GM12878 (cell line): ENCODE measurements around the gene HOXC9. TPM values are rescaled to one million over a fixed set of nuclear protein-coding genes. Genes with fewer than 3 reads are reported as not detected.

Source experiments
- ATAC-seq: fragments of 200-7000 bp; cut with Tn5 transposase; 3 replicates; pipeline ENCODE4 v1.9.1; 2020; ENCODE audit warnings: mild to moderate bottlenecking, moderate library complexity
- BruUV-seq: library from RNA; stranded (reverse); fragments of 400-500 nt; replicated peaks from 2 replicates; lab custom pipeline; 2021; lab: Mats Ljungman, UMichigan
- CTCF ChIA-PET: fragments of 300-600 bp; sonication (Branson Sonifier 250); formaldehyde crosslinking; extraction: SDS; loops from one replicate; lab custom pipeline; 2021; ENCODE audit warnings: inconsistent platforms; lab: Yijun Ruan, JAX
- POLR2A ChIA-PET: fragments of 350-600 bp; formaldehyde crosslinking; extraction: SDS; loops from one replicate; lab custom pipeline; 2021; ENCODE audit warnings: inconsistent platforms; lab: Charles Lee
- RAD21 ChIA-PET: fragments of 300-600 bp; sonication (Branson Sonifier 250); formaldehyde crosslinking; loops from one replicate; lab custom pipeline; 2023; ENCODE audit warnings: antibody characterized with exemption; ENCODE audit not compliant: unreplicated experiment; lab: Charles Lee
- SMC1A ChIA-PET: fragments of 300-600 bp; sonication (Branson Sonifier 250); formaldehyde crosslinking; loops from one replicate; lab custom pipeline; 2023; ENCODE audit not compliant: unreplicated experiment, uncharacterized antibody; lab: Charles Lee
- DNase-seq: peaks from one replicate; pipeline ENCODE4 v3.0.0-alpha.2; 2011; ENCODE audit warnings: low read depth, low spot score
- FAIRE-seq: peaks from 3 replicates; lab custom pipeline; 2011; peaks lifted over from hg19 to GRCh38; lab: Jason Lieb, UNC
- H2AFZ ChIP-seq: 2 replicates; pipeline ENCODE4 v1.6.0; 2011; ENCODE audit warnings: low read depth, low read length, control low read depth; ENCODE audit not compliant: control insufficient read depth
- H3K27ac ChIP-seq: 2 replicates; pipeline ENCODE4 v1.5.1; 2011; ENCODE audit warnings: control low read depth; ENCODE audit not compliant: control insufficient read depth, insufficient read depth
- H3K27me3 ChIP-seq, 2 experiments: replicated peaks in 1 of 2; 2 replicates each; pipeline versions ENCODE4 v1.6.0 to v1.6.1; 2011; ENCODE audit warnings: low read length in 1 of 2; ENCODE audit not compliant: control insufficient read depth in 2 of 2, insufficient read depth in 2 of 2
- H3K36me3 ChIP-seq, 2 experiments: 2 replicates each; pipeline ENCODE4 v1.5.1; 2011; ENCODE audit warnings: low read length in 1 of 2; ENCODE audit not compliant: control insufficient read depth in 2 of 2, insufficient read depth in 2 of 2
- H3K4me1 ChIP-seq: 2 replicates; pipeline ENCODE4 v1.6.1; 2011; ENCODE audit warnings: mild to moderate bottlenecking, low read length, moderate library complexity, mixed read lengths; ENCODE audit not compliant: control insufficient read depth, insufficient read depth
- H3K4me2 ChIP-seq: 2 replicates; pipeline ENCODE4 v1.6.0; 2011; ENCODE audit warnings: control low read depth; ENCODE audit not compliant: control insufficient read depth, insufficient read depth
- H3K4me3 ChIP-seq: fragments of 200-600 bp; sonication (generic); 2 replicates; pipeline ENCODE4 v1.5.1; 2016
- H3K79me2 ChIP-seq: 2 replicates; pipeline ENCODE4 v1.6.0; 2011; ENCODE audit warnings: low read length; ENCODE audit not compliant: control insufficient read depth, insufficient read depth
- H3K9ac ChIP-seq: 2 replicates; pipeline ENCODE4 v1.8.0; 2011; ENCODE audit warnings: low read length, control low read depth, mixed read lengths; ENCODE audit not compliant: control insufficient read depth, insufficient read depth
- H3K9me3 ChIP-seq: replicated peaks from 3 replicates; pipeline ENCODE4 v1.5.1; 2011; ENCODE audit warnings: mild to moderate bottlenecking, low read length; ENCODE audit not compliant: control insufficient read depth, insufficient read depth
- H4K20me1 ChIP-seq: 2 replicates; pipeline ENCODE4 v1.6.0; 2011; ENCODE audit not compliant: control insufficient read depth, insufficient read depth
- BHLHE40 ChIP-seq, 2 experiments: fragments of 450-650 bp in 1 of 2; IDR thresholded peaks; 2 replicates each; pipeline ENCODE4 v1.6.1; 2011 to 2017; ENCODE audit warnings: low read depth in 2 of 2, borderline replicate concordance in 1 of 2, improper control_type of control experiment in 1 of 2, low read length in 1 of 2, mild to moderate bottlenecking in 1 of 2
- BRCA1 ChIP-seq: IDR thresholded peaks from 2 replicates; pipeline ENCODE4 v1.6.1; 2011; ENCODE audit warnings: low read depth, low read length, improper control_type of control experiment
- CTCF ChIP-seq, 3 experiments: IDR thresholded peaks in 2 of 3; conservative IDR thresholded peaks in 1 of 3; 2 replicates each; pipeline ENCODE4 v1.5.1; 2011; ENCODE audit warnings: low read depth in 3 of 3, low read length in 3 of 3, mild to moderate bottlenecking in 3 of 3, control low read depth in 2 of 3, moderate library complexity in 2 of 3, inconsistent platforms in 1 of 3, mixed read lengths in 1 of 3; ENCODE audit not compliant: control insufficient read depth in 2 of 3, insufficient read depth in 1 of 3; ENCODE audit errors: extremely low read depth in 1 of 3
- EGR1 ChIP-seq, 2 experiments: IDR thresholded peaks; 1 replicate in 1 of 2; 2 replicates in 1 of 2; pipeline ENCODE4 v1.6.1; 2011 to 2012; ENCODE audit warnings: low read depth in 2 of 2, low read length in 2 of 2, borderline replicate concordance in 1 of 2, mild to moderate bottlenecking in 1 of 2, moderate library complexity in 1 of 2
- FOS ChIP-seq: IDR thresholded peaks from 3 replicates; pipeline ENCODE4 v1.6.1; 2011; ENCODE audit warnings: borderline replicate concordance; ENCODE audit not compliant: insufficient read length; ENCODE audit errors: extremely low read depth
- IKZF1 ChIP-seq: fragments of 450-650 bp; conservative IDR thresholded peaks from 2 replicates; pipeline ENCODE4 v1.6.1; 2017; ENCODE audit warnings: antibody characterized with exemption, mild to moderate bottlenecking
- JUNB ChIP-seq: IDR thresholded peaks from 2 replicates; pipeline ENCODE4 v1.6.1; 2016; ENCODE audit warnings: antibody characterized with exemption, mild to moderate bottlenecking
- NRF1 ChIP-seq: conservative IDR thresholded peaks from 2 replicates; pipeline ENCODE4 v1.6.1; 2011; ENCODE audit warnings: mild to moderate bottlenecking, low read depth, low read length, improper control_type of control experiment
- POU2F2 ChIP-seq: IDR thresholded peaks from 3 replicates; pipeline ENCODE4 v1.6.1; 2011; ENCODE audit warnings: low read depth, mild to moderate bottlenecking, low read length, borderline replicate concordance
- RELA ChIP-seq: fragments of 450-650 bp; IDR thresholded peaks from 2 replicates; pipeline ENCODE4 v1.8.0; 2014; ENCODE audit warnings: borderline replicate concordance; ENCODE audit not compliant: partially characterized antibody
- WGBS: methylation state at CpG from one replicate; pipeline ENCODE4 v1.1.6; 2016; ENCODE audit warnings: low lambda C conversion rate; ENCODE audit not compliant: insufficient replicate concordance, insufficient coverage; ENCODE audit errors: missing lambda C conversion rate; 5-methylcytosine and 5-hydroxymethylcytosine counted together
- in situ Hi-C: fragments of 300-500 bp; cut with MboI; formaldehyde crosslinking; loops from 9 replicates; pipeline ENCODE4 v1.14.3; 2018; ENCODE audit warnings: mixed read lengths
- intact Hi-C: fragments of 100-400 bp; cut with micrococcal nuclease; formaldehyde crosslinking; loops from one replicate; pipeline ENCODE4 v1.14.2; 2022; ENCODE audit not compliant: unreplicated experiment
- polyA plus RNA-seq, 11 experiments: library from polyadenylated mRNA; depleted of rRNA in 4 of 11; unstranded in 6 of 11; stranded (reverse) in 5 of 11; fragments of >200 nt; fragmentation: Nextera tagmentation in 4 of 11; fragmentation: Illumina TruSeq in 1 of 11; extraction: Ambion mirVana in 4 of 11; extraction: Trizol in 1 of 11; gene quantifications; 1 replicate in 1 of 11; 2 replicates in 10 of 11; pipeline versions ENCODE4 v1.2.1 to v1.2.3, GENCODE V29; 2011 to 2016; ENCODE audit warnings: inconsistent platforms in 2 of 11, missing spikeins in 2 of 11, low read depth in 1 of 11
- total RNA-seq, 4 experiments: library from RNA; depleted of rRNA in 3 of 4; stranded (reverse); fragments of >200 nt in 3 of 4; fragmentation: Illumina TruSeq in 1 of 4; extraction: Trizol in 1 of 4; gene quantifications; 2 replicates each; pipeline versions ENCODE4 v1.2.1 to v1.2.3, GENCODE V29; 2013 to 2021

Gene HOXC9
- total and polyA plus RNA-seq, 10 of the 15 experiments (the other 5 are each of a cell fraction or from before 2014, with no cell fraction given), result not detected

- no peak for TF ChIP-seq NRF1
- no peak for TF ChIP-seq BHLHE40 (IDR thresholded peaks at IDR 0.05; ENCODE audit: borderline replicate concordance in 1 of 2, low read depth in 2 of 2, low read length in 1 of 2)
- no peak for TF ChIP-seq POU2F2
- TF ChIP-seq IKZF1, result no peak
- no peak for TF ChIP-seq EGR1 (IDR thresholded peaks at IDR 0.05; ENCODE audit: borderline replicate concordance in 1 of 2, low read depth in 2 of 2, low read length in 2 of 2)
- TF ChIP-seq BRCA1, result no peak
- TF ChIP-seq JUNB, result no peak
Measured at GRCh38 chr12:54011665-54012532, 11.9 kb downstream of the HOXC9 start (continued).

GRCh38 chr12:54012631-54013409 lies 12.9 kb downstream of the HOXC9 start:
- Histone ChIP-seq H3K27ac (no peak overlapping the region), H3K79me2 (no peaks in the 10 kb centered on the region), H2AFZ (no peak overlapping the region), H4K20me1 (no peaks in the 10 kb centered on the region; the same call in 1 of the 2 replicates), H3K36me3 (no peaks in the 10 kb centered on the region), H3K4me1 (peaks cover 3% of the 10 kb centered on the region; the same call in 1 of the 2 replicates), H3K9me3 (no peaks in the 10 kb centered on the region), H3K4me2 (no peak overlapping the region), H3K9ac (no peak overlapping the region), H3K4me3 (no peak overlapping the region), H3K27me3 (peaks cover 26 to 44% of the 10 kb centered on the region in 2 experiments)
- TF ChIP-seq FOS, result no peak
- peak in 2 of 3 experiments; percentile 10 to 15; a peak in 2 of 6 replicates for TF ChIP-seq CTCF (IDR thresholded peaks at IDR 0.05 in 2 of 3, conservative IDR thresholded peaks at IDR 0.05 in 1 of 3; ENCODE audit: control insufficient read depth in 2 of 3, extremely low read depth in 1 of 3, insufficient read depth in 1 of 3, low read depth in 3 of 3, low read length in 3 of 3)
- no peak for TF ChIP-seq RELA
- ATAC-seq (no peak), FAIRE-seq (no peak), DNase-seq (no peak)
- in situ Hi-C loops, result no loop called here
- BruUV-seq, result no TSS peak
- SMC1A ChIA-PET, result interaction anchor here (1.1 to 2.4 kb wide), 3 partner anchors 11 to 195 kb away, joined by 3 to 7 read pairs (median 3); partner anchors contain the start of gene HOXC5
- POLR2A ChIA-PET, result interaction anchor here (0.6 to 0.9 kb wide), 2 partner anchors 11 to 25 kb away, joined by 3 to 5 read pairs; no protein-coding TSS in a partner anchor
- 7% methylated on average over 6 of the region's 6 CpGs for WGBS
- CTCF ChIA-PET, result interaction anchor here (0.6 to 1.8 kb wide), 3 partner anchors 126 to 239 kb away, joined by 3 to 5 read pairs (median 3); no protein-coding TSS in a partner anchor
- RAD21 ChIA-PET, result interaction anchor here (0.9 kb wide), 2 partner anchors 188 to 204 kb away, joined by 3 read pairs; no protein-coding TSS in a partner anchor
- intact Hi-C loops, result no loop called here
